T47D (cell line): ENCODE results near the gene MAPKAPK5.
"Not testable (repeated sequence)": the region's sequence is repeated elsewhere in the genome, so short reads cannot be mapped to it uniquely, and the experiment has no call there.

ENCODE experiments used
- DNase-seq, 2 experiments: peaks; one replicate each; pipeline versions ENCODE4 v3.0.0 to v3.0.0-alpha.2; 2011 to 2012; ENCODE audit warnings: low read depth in 1 of 2, low spot score in 1 of 2
- JUND ChIP-seq: IDR thresholded peaks from 2 replicates; pipeline ENCODE4 v1.6.1; 2012; ENCODE audit warnings: low read depth
- in situ Hi-C: cut with HindIII; loops from 2 replicates; pipeline ENCODE4 v1.10.0; 2016; ENCODE audit warnings: low sequenced_read_pairs, low pct_unique_long_range_greater_than_20kb

The MAPKAPK5 gene

GRCh38 chr12:111841750-111842555, at the start of gene MAPKAPK5:
Gene MAPKAPK5 (plus strand): TSS chr12:111842228. CDS start chr12:111842734, 506 bp downstream.
- in situ Hi-C loops: no loop called here
- TF ChIP-seq JUND: no peak
- DNase-seq: peak; percentile 97 to 99

- TF ChIP-seq JUND: no peak
- DNase-seq: no peak
- in situ Hi-C loops: no loop called here
These were observed 49.2 kb upstream of the MAPKAPK5 start for GRCh38 chr12:111792856-111793235.

- no peak for TF ChIP-seq JUND
- in situ Hi-C loops: no loop called here
- no peak for DNase-seq
These were observed 43.8 kb upstream of the MAPKAPK5 start for GRCh38 chr12:111798182-111798581.

GRCh38 chr12:111799758-111800157, 42.3 kb upstream of the MAPKAPK5 start:
- in situ Hi-C loops: no loop called here
- TF ChIP-seq JUND: no peak
- no peak for DNase-seq

GRCh38 chr12:111803038-111803626, 38.9 kb upstream of the MAPKAPK5 start:
- in situ Hi-C loops: no loop called here

GRCh38 chr12:111803851-111804250, 38.2 kb upstream of the MAPKAPK5 start:
- no peak for DNase-seq
- TF ChIP-seq JUND: no peak
- in situ Hi-C loops: no loop called here

More at GRCh38 chr12:111803038-111803626, 38.9 kb upstream of the MAPKAPK5 start:
- TF ChIP-seq JUND: no peak
- DNase-seq: no peak

- in situ Hi-C loops: no loop called here
- no peak for DNase-seq
- no peak for TF ChIP-seq JUND
These were observed 35.7 kb upstream of the MAPKAPK5 start for GRCh38 chr12:111806304-111806703.

GRCh38 chr12:111807232-111807631, 34.8 kb upstream of the MAPKAPK5 start:
- no peak for DNase-seq
- in situ Hi-C loops: no loop called here
- TF ChIP-seq JUND: no peak

GRCh38 chr12:111812881-111813741, 28.9 kb upstream of the MAPKAPK5 start:
- DNase-seq: peak; percentile 67 to 92
- TF ChIP-seq JUND: no peak
- in situ Hi-C loops: no loop called here

GRCh38 chr12:111816065-111816615, 25.9 kb upstream of the MAPKAPK5 start:
- in situ Hi-C loops: no loop called here
- DNase-seq: no peak
- no peak for TF ChIP-seq JUND

- DNase-seq, in situ Hi-C loops: not testable (repeated sequence)
These were observed 25.1 kb upstream of the MAPKAPK5 start for GRCh38 chr12:111816898-111817297.

GRCh38 chr12:111818340-111818739, 23.7 kb upstream of the MAPKAPK5 start:
- DNase-seq: no peak
- TF ChIP-seq JUND: no peak
- in situ Hi-C loops: no loop called here
